Activated CD8-positive, alpha-beta memory T cell treated with anti-CD3 and anti-CD28 coated beads for 48 hours (primary cell): ENCODE results near the gene BHLHE23.

Experiments used
- DNase-seq, 3 experiments: peaks; one replicate each; pipeline ENCODE4 v3.0.0-alpha.2; 2020; ENCODE audit warnings: low read depth in 2 of 3, low spot score in 2 of 3

The BHLHE23 gene

GRCh38 chr20:63006540-63007359, at the start of gene BHLHE23:
Gene BHLHE23, minus strand, starts transcription at chr20:63006964. Its CDS starts 190 bp downstream, at chr20:63006774.
- no peak for DNase-seq

- DNase-seq = no peak
These were observed 48.9 kb upstream of the BHLHE23 start for GRCh38 chr20:63055575-63056235.

GRCh38 chr20:63054681-63055240, 48.0 kb upstream of the BHLHE23 start:
- no peak for DNase-seq

- no peak for DNase-seq
These were observed 47.3 kb upstream of the BHLHE23 start for GRCh38 chr20:63054103-63054474.

- DNase-seq = no peak
These were observed 46.8 kb upstream of the BHLHE23 start for GRCh38 chr20:63053432-63054102.

- no peak for DNase-seq
These were observed 46.0 kb upstream of the BHLHE23 start for GRCh38 chr20:63052571-63053431.

GRCh38 chr20:63051911-63052310, 45.1 kb upstream of the BHLHE23 start:
- no peak for DNase-seq

GRCh38 chr20:63051186-63051860, 44.6 kb upstream of the BHLHE23 start:
- DNase-seq = no peak

- no peak for DNase-seq
These were observed 43.6 kb upstream of the BHLHE23 start for GRCh38 chr20:63050406-63050805.

GRCh38 chr20:63049561-63050221, 42.9 kb upstream of the BHLHE23 start:
- no peak for DNase-seq

- DNase-seq = no peak
These were observed 42.4 kb upstream of the BHLHE23 start for GRCh38 chr20:63049191-63049518.

GRCh38 chr20:63048516-63049190, 41.9 kb upstream of the BHLHE23 start:
- DNase-seq = no peak

GRCh38 chr20:63047946-63048345, 41.2 kb upstream of the BHLHE23 start:
- DNase-seq = no peak

- DNase-seq = no peak
These were observed 40.5 kb upstream of the BHLHE23 start for GRCh38 chr20:63047267-63047666.

- DNase-seq = no peak
These were observed 40.1 kb upstream of the BHLHE23 start for GRCh38 chr20:63046841-63047240.

- no peak for DNase-seq
These were observed 39.2 kb upstream of the BHLHE23 start for GRCh38 chr20:63045991-63046390.

GRCh38 chr20:63045401-63045800, 38.6 kb upstream of the BHLHE23 start:
- DNase-seq = no peak

- no peak for DNase-seq
These were observed 37.8 kb upstream of the BHLHE23 start for GRCh38 chr20:63044605-63045004.

GRCh38 chr20:63044204-63044600, 37.4 kb upstream of the BHLHE23 start:
- DNase-seq = no peak
